GM12878 (cell line): Measurements from ENCODE around the gene ANXA11.
"Not testable (repeated sequence)": the region's sequence is repeated elsewhere in the genome, so short reads cannot be mapped to it uniquely, and the experiment has no call there.

ENCODE experiments used
- ATF3 ChIP-seq: IDR thresholded peaks from 2 replicates; pipeline ENCODE4 v1.6.1; 2011; ENCODE audit warnings: low read depth, mild to moderate bottlenecking, low read length, moderate library complexity, borderline replicate concordance; ENCODE audit errors: extremely low read depth
- CEBPB ChIP-seq, 2 experiments: fragments of 150-350 bp in 1 of 2; IDR thresholded peaks; 2 replicates each; pipeline ENCODE4 v1.6.1; 2012 to 2014; ENCODE audit warnings: low read depth in 2 of 2, low read length in 2 of 2, borderline replicate concordance in 1 of 2, inconsistent platforms in 1 of 2
- CREB1 ChIP-seq: IDR thresholded peaks from 2 replicates; pipeline ENCODE4 v1.6.1; 2012; ENCODE audit warnings: low read depth, mild to moderate bottlenecking, inconsistent platforms
- CTCF ChIP-seq, 3 experiments: IDR thresholded peaks in 2 of 3; conservative IDR thresholded peaks in 1 of 3; 2 replicates each; pipeline ENCODE4 v1.5.1; 2011; ENCODE audit warnings: low read depth in 3 of 3, low read length in 3 of 3, mild to moderate bottlenecking in 3 of 3, control low read depth in 2 of 3, moderate library complexity in 2 of 3, inconsistent platforms in 1 of 3, mixed read lengths in 1 of 3; ENCODE audit not compliant: control insufficient read depth in 2 of 3, insufficient read depth in 1 of 3; ENCODE audit errors: extremely low read depth in 1 of 3
- MAX ChIP-seq: IDR thresholded peaks from 2 replicates; pipeline ENCODE4 v1.6.1; 2012; ENCODE audit warnings: low read depth, low read length, improper control_type of control experiment
- REST ChIP-seq: IDR thresholded peaks from 2 replicates; pipeline ENCODE4 v1.6.1; 2012; ENCODE audit warnings: mild to moderate bottlenecking, low read depth, low read length

GRCh38 chr10:80233871-80234270 is 28.5 kb upstream of the ANXA11 start:
- not testable (repeated sequence) for TF ChIP-seq REST; MAX; CREB1; CTCF (IDR thresholded peaks at IDR 0.05 in 2 of 3, conservative IDR thresholded peaks at IDR 0.05 in 1 of 3; ENCODE audit: control insufficient read depth in 2 of 3, extremely low read depth in 1 of 3, insufficient read depth in 1 of 3, low read depth in 3 of 3, low read length in 3 of 3); CEBPB (IDR thresholded peaks at IDR 0.05; ENCODE audit: borderline replicate concordance in 1 of 2, low read depth in 2 of 2, low read length in 2 of 2); ATF3
